Smooth muscle cell (in vitro differentiated cells): ENCODE measurements around the gene XXYLT1. TPM values are rescaled to one million over a fixed set of nuclear protein-coding genes. Genes with fewer than 3 reads are reported as not detected.

Experiments
- DNase-seq: peaks from one replicate; lab custom pipeline; 2025; ENCODE audit not compliant: unreplicated experiment; lab: John Stamatoyannopoulos, UW
- H2AFZ ChIP-seq: fragments of 200-600 bp; sonication (generic); 2 replicates; pipeline ENCODE4 v1.6.0; 2016; ENCODE audit warnings: antibody characterized with exemption, low read depth, mild to moderate bottlenecking
- H3F3A ChIP-seq: fragments of 200-600 bp; sonication (generic); 2 replicates; pipeline ENCODE4 v1.6.0; 2017; ENCODE audit warnings: antibody characterized with exemption, low read depth
- H3K27ac ChIP-seq: fragments of 200-600 bp; sonication (generic); 2 replicates; pipeline ENCODE4 v1.5.1; 2016; ENCODE audit warnings: low read depth, mild to moderate bottlenecking
- H3K27me3 ChIP-seq: fragments of 200-600 bp; sonication (generic); 2 replicates; pipeline ENCODE4 v1.6.1; 2016; ENCODE audit warnings: low read depth, mild to moderate bottlenecking
- H3K36me3 ChIP-seq: fragments of 200-600 bp; sonication (generic); 2 replicates; pipeline ENCODE4 v1.5.1; 2016; ENCODE audit warnings: low read depth
- H3K4me1 ChIP-seq: fragments of 200-600 bp; sonication (generic); 2 replicates; pipeline ENCODE4 v1.5.1; 2016; ENCODE audit warnings: low read depth
- H3K4me2 ChIP-seq: fragments of 200-600 bp; sonication (generic); 2 replicates; pipeline ENCODE4 v1.6.0; 2016; ENCODE audit warnings: mild to moderate bottlenecking
- H3K4me3 ChIP-seq: fragments of 200-600 bp; sonication (generic); 2 replicates; pipeline ENCODE4 v1.5.1; 2016; ENCODE audit warnings: mild to moderate bottlenecking
- H3K79me2 ChIP-seq: fragments of 200-600 bp; sonication (generic); 2 replicates; pipeline ENCODE4 v1.6.0; 2016; ENCODE audit warnings: low read depth, mild to moderate bottlenecking
- H3K9ac ChIP-seq: fragments of 200-600 bp; sonication (generic); 2 replicates; pipeline ENCODE4 v1.6.0; 2016; ENCODE audit warnings: low read depth
- H3K9me3 ChIP-seq: fragments of 200-600 bp; sonication (generic); replicated peaks from 2 replicates; pipeline ENCODE4 v1.5.1; 2016; ENCODE audit warnings: low read depth
- H4K20me1 ChIP-seq: fragments of 200-600 bp; sonication (generic); 2 replicates; pipeline ENCODE4 v1.6.0; 2016; ENCODE audit warnings: low read depth
- CTCF ChIP-seq: fragments of 200-600 bp; sonication (generic); IDR thresholded peaks from 2 replicates; pipeline ENCODE4 v1.5.1; 2017; ENCODE audit warnings: borderline replicate concordance, mild to moderate bottlenecking, antibody characterized with exemption; ENCODE audit not compliant: insufficient read depth, poor library complexity, severe bottlenecking
- WGBS: methylation state at CpG from one replicate; pipeline ENCODE4 v1.1.7; 2016; ENCODE audit warnings: low lambda C conversion rate; 5-methylcytosine and 5-hydroxymethylcytosine counted together
- polyA plus RNA-seq: library from polyadenylated mRNA; unstranded; fragments of >200 nt; fragmentation: Nextera tagmentation; extraction: Ambion mirVana; gene quantifications from 2 replicates; pipeline ENCODE4 v1.2.1, GENCODE V29; 2016
- total RNA-seq: library from RNA; depleted of rRNA; stranded (reverse); fragments of >200 nt; gene quantifications from 2 replicates; pipeline ENCODE4 v1.2.3, GENCODE V29; 2014

The XXYLT1 gene
- total and polyA plus RNA-seq, 2 experiments from 2014 or later, result 22.2 to 35.4 TPM

- peaks cover 4% of the 10 kb centered on the region for H3K4me1 ChIP-seq
- no peaks in the 10 kb centered on the region for H3K27me3 ChIP-seq
- DNase-seq, result no peak
- no peak overlapping the region for H3K4me3 ChIP-seq
- no peaks in the 10 kb centered on the region for H3K79me2 ChIP-seq
- H3K9me3 ChIP-seq, result no peaks in the 10 kb centered on the region
- no peak overlapping the region for H3K27ac ChIP-seq
- no peaks in the 10 kb centered on the region for H4K20me1 ChIP-seq
- TF ChIP-seq CTCF, result no peak
- no peak overlapping the region for H3K9ac ChIP-seq
- H3K36me3 ChIP-seq, result no peaks in the 10 kb centered on the region
- no peak overlapping the region for H2AFZ ChIP-seq
- no peaks in the 10 kb centered on the region for H3F3A ChIP-seq
- WGBS, result 83% methylated on average over 9 of the region's 9 CpGs
- H3K4me2 ChIP-seq, result no peak overlapping the region
Observed at GRCh38 chr3:195213639-195214315, 57.2 kb downstream of the XXYLT1 start.

- Histone ChIP-seq H3K36me3 (no peaks in the 10 kb centered on the region), H3K9me3 (no peaks in the 10 kb centered on the region), H2AFZ (no peak overlapping the region), H3K27me3 (no peaks in the 10 kb centered on the region), H3K79me2 (no peaks in the 10 kb centered on the region), H3K4me3 (no peak overlapping the region), H3F3A (no peaks in the 10 kb centered on the region), H3K4me2 (no peak overlapping the region), H4K20me1 (no peaks in the 10 kb centered on the region), H3K4me1 (peaks cover 7% of the 10 kb centered on the region), H3K27ac (no peak overlapping the region), H3K9ac (no peak overlapping the region)
- WGBS, result 98% methylated on average over 12 of the region's 14 CpGs
- no peak for TF ChIP-seq CTCF
- DNase-seq, result no peak
Observed at GRCh38 chr3:195212749-195213375, 58.1 kb downstream of the XXYLT1 start.

GRCh38 chr3:195212033-195212748 is 58.8 kb downstream of the XXYLT1 start:
- Histone ChIP-seq H2AFZ (no peak overlapping the region), H3K9me3 (no peaks in the 10 kb centered on the region), H3K79me2 (no peaks in the 10 kb centered on the region), H3K27ac (no peak overlapping the region), H3K4me1 (peaks cover 7% of the 10 kb centered on the region), H3K9ac (no peak overlapping the region), H3K36me3 (no peaks in the 10 kb centered on the region), H3K4me3 (no peak overlapping the region), H3K27me3 (no peaks in the 10 kb centered on the region), H3F3A (no peaks in the 10 kb centered on the region), H4K20me1 (no peaks in the 10 kb centered on the region), H3K4me2 (no peak overlapping the region)
- TF ChIP-seq CTCF, result no peak
- 96% methylated on average over 22 of the region's 22 CpGs for WGBS
- DNase-seq, result no peak
